Stimulated activated CD8-positive, alpha-beta memory T cell treated with anti-CD3 and anti-CD28 coated beads, Interleukin-7, amount 100 ng/mL, for 4 hours (primary cell): ENCODE results near the gene RBBP6.
"Not testable (repeated sequence)": the region's sequence is repeated elsewhere in the genome, so short reads cannot be mapped to it uniquely, and the experiment has no call there.

Source experiments
- DNase-seq, 2 donors: peaks; one replicate each; pipeline ENCODE4 v3.0.0-alpha.2; 2020; ENCODE audit warnings: low read depth in 2 of 2

Gene RBBP6

DNA sequence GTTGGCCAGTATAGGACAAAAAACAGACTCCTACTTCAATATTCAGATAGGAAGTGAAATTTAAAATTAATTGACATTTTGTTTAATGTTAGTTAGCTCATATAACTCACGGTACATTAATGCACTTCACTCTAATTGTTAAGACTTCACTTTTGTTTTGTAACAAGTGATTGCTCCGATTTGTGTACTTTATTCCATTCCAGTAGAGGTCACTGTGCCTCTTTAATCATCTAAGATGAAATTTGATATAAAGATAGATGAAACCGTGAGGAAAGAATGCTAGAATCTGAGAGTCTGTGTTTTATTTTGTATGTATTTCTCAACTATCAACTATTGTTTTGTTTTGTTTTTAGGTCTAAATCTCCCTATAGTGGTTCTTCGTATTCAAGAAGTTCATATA is 29.0 kb downstream of the RBBP6 start:
- DNase-seq = no peak

DNA sequence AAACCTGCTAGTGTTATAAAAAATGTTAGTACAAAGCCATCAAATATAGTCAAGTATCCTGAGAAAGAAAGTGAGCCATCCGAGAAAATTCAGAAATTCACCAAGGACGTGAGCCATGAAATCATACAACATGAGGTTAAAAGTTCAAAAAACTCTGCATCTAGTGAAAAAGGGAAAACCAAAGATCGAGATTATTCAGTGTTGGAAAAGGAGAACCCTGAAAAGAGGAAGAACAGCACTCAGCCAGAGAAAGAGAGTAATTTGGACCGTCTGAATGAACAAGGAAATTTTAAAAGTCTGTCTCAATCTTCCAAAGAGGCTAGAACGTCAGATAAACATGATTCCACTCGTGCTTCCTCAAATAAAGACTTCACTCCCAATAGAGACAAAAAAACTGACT is 31.7 kb downstream of the RBBP6 start:
- no peak for DNase-seq

DNA sequence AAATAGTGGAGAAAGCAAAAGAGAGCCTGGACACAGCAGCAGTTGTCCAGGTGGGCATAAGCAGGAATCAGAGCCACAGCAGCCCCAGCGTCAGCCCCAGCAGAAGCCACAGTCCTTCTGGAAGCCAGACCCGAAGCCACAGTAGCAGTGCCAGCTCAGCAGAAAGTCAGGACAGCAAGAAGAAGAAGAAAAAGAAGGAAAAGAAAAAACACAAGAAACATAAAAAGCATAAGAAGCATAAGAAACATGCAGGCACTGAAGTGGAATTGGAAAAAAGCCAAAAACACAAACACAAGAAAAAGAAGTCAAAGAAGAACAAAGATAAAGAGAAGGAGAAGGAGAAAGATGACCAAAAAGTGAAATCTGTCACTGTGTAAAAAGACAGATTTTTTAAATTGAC is 32.7 kb downstream of the RBBP6 start:
- no peak for DNase-seq

DNA sequence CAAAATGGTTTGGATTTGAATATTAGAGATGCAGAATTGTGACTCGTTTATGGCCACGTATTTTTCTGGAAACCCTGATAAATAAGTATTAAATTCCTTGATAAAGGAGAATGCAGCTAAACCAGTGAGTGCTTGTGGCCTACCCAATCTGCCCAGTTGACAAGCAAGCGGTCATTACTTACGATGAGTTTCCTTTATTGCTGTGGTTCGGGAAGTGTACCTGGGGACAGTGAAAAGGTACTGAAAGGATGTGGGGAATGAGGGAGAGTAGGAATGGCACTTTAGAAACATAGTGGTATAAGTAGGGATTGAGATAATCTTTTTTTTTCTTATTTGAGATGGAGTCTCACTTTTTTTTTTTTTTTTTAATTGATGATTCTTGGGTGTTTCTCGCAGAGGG is 33.8 kb downstream of the RBBP6 start:
- no peak for DNase-seq

DNA sequence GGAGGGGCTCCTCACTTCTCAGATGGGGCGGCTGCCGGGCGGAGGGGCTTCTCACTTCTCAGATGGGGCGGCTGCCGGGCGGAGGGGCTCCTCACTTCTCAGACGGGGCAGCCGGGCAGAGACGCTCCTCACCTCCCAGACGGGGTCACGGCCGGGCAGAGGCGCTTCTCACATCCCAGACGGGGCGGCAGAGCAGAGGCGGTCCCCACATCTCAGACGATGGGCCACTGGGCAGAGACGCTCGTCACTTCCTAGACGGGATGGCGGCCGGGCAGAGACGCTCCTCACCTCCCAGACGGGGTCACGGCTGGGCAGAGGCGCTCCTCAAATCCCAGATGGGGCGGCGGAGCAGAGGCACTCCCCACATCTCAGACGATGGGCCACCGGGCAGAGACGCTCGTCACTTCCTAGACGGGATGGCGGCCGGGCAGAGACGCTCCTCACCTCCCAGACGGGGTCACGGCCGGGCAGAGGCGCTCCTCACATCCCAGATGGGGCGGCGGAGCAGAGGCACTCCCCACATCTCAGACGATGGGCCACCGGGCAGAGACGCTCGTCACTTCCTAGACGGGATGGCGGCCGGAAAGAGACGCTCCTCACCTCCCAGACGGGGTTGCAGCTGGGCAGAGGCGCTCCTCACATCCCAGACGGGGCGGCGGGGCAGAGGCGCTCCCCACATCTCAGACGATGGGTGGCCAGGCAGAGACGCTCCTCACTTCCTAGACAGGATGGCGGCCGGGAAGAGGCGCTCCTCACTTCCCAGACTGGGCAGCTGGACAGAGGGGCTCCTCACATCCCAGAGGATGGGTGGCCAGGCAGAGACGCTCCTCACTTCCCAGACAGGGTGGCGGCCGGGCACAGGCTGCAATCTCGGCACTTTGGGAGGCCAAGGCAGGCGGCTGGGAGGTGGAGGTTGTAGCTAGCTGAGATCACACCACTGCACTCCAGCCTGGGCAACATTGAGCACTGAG is 35.4 kb downstream of the RBBP6 start:
- DNase-seq = not testable (repeated sequence)

DNA sequence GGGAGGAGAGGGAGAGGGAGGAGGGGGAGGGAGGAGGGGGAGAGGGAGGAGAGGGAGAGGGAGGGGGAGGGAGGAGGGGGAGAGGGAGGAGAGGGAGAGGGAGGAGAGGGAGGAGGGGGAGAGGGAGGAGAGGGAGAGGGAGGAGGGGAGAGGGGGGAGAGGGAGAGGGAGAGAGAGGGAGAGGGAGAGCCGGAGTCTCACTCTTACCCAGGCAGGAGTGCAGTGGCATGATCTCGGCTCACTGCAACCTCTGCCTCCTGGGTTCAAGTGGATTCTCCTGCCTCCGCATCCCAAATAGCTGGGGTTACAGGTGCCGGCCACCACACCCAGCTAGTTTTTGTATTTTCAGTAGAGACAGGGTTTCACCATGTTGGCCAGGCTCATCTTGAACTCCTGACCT is 36.4 kb downstream of the RBBP6 start:
- not testable (repeated sequence) for DNase-seq

DNA sequence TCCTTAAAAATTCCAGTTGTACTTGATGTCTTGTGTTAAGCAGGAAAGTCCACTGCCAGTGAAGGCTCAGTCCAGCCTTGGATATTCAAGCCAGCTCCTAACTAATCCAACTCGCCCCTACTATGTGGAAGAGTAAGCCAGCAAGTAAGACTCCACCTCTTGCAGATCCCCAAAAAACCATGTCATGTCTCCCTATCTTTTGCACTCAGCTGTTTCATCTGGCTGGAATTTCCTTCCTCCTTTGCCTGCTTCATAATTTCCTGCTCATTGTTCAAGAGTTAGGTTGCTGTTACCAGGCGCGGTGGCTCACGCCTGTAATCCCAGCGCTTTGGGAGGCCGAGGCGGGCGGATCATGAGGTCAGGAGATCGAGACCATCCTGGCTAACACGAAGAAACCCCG is 37.8 kb downstream of the RBBP6 start:
- DNase-seq = no peak

DNA sequence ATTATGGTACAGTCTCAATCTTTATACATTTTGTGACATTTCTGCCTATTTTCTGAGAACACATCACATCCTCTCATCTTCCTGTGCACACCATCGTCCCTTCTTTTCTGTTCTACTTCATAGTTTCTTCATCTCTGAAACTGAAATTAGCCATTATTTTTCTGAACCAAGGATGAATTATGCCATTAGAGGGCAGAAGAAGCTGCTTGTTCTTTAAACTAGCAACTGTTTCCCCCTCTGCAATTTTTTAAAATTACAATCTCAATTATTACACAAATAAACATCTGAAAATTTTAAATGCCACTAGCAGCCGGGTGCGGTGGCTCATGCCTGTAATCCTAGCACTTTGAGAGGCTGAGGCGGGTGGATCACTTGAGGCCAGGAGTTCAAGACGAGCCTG is 41.3 kb downstream of the RBBP6 start:
- DNase-seq = no peak

DNA sequence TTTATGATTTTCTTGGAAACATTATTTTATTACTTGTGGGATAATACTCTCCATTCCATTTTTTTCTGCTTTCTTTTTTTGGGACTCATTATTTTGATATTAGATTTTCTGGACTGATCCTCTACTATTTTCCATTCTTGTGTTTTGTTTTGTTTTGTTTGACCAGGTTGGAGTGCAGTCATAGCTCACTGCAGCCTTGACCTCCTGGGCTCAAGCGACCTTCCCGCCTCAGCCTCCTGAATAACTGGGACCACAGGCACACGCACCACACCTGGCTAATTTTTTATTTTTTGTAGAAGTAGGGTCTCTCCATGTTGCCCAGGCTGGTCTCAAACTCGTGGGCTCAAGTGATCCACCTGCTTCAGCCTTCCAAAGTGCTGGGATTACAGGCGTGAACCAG is 44.1 kb downstream of the RBBP6 start:
- DNase-seq = no peak

DNA sequence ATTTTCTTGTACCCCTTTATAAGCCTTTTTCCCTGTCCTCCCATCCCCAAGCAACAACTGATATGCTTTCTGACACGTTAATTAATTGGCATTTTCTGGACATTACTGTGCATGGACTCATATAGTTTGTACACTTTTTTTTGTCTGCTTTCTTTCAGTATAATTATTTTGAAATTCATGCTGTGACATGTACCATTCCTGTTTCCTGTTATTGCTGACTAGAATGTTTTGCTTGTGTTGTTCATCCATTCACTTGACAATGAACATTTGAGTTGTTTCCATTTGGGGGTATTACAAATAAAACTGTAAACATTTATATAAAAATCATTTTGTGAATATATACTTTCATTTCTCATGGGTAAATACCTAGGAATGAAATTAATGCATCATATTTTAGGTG is 50.6 kb downstream of the RBBP6 start:
- DNase-seq = no peak

DNA sequence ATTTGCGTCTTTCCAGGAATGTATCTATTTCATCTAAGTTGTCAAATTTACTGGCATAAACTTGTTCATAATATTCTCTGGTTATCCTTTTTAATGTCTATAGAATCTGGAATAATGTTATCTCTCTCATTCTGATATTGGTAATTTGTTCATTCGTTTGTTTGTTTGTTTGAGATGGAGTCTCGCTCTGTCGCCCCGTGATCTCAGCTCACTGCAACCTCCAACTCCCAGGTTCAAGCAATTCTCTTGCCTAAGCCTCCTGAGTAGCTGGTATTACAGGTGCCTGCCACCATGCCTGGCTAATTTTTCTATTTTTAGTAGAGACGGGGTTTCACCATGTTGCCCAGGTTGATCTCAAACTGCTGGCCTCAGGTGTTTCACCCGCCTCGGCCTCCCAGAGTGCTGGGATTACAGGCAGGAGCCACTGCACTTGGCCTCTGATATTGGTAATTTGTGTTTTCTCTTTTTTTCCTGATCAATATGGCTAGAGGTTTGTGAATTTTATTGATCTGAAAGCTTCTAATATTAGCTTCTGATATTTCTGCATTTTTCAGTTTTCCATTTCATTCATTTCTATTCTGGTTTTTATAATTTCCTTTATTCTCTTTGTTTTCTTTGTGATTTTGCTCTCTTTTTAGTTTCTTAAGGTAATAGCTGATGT is 59.5 kb downstream of the RBBP6 start:
- no peak for DNase-seq

DNA sequence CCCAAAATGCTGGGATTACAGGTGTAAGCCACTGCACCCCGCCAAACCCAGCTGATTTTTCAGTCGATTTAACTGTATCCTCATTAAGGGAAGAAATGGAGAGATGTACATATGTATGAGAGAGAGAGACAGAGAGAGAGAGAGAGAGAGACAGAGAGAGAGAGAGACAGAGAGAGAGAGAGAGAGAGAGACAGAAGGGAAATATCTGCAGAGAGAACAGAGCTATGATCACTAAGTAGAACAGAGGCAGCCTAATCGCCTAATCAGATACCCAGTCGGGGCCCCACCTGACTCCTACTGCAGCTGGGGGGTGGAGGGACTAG is 70.0 kb downstream of the RBBP6 start:
- no peak for DNase-seq

DNA sequence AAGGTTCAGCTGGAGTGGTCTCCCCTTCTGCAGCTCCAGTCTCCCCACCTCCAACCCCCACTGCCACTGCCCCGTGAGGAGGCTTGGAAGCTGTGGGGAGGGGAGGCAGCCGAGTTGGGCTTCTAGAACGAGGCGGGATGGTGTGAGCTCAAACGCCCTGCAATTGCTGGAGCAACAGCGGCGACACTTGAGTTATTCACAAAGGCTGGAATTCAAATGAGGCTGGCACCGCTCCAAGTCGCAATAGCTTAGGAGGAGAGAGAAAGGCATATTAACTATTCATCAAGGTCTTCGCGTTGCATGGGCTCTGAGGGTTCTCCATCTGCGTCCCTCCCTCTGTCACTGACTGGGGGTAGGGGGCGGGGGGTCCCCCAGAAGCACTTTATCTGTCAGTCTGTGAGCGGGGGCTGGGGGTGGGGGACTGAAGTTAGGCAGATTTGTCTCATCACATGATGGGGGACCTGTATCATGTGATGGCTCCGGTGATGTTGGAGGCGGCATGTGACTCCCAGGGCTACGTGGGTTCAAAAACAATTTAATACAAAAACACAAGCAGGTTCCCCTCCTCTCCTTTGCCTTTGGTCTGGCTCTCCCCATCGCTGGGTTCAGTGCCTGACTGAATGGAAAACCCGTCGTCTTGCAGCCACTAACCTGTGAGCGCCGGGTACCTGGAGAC is 70.5 kb downstream of the RBBP6 start:
- DNase-seq = no peak

DNA sequence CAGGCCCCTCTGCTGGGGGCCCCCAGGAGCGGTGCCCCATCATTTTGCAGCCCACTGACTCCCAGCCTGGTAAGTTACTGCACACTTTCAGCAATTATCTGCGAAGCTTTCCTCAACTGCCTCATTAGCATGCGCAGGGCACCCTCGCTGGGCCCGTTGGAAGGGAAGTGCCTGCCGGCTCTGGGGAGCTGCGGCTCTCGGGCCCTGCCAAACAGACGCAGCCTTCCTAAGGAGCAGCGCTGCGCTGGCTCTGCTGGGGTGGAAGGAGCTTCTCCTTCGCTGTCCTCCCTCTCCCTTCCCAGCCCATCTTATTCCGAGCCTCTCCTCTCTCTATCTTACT is 71.0 kb downstream of the RBBP6 start:
- no peak for DNase-seq

DNA sequence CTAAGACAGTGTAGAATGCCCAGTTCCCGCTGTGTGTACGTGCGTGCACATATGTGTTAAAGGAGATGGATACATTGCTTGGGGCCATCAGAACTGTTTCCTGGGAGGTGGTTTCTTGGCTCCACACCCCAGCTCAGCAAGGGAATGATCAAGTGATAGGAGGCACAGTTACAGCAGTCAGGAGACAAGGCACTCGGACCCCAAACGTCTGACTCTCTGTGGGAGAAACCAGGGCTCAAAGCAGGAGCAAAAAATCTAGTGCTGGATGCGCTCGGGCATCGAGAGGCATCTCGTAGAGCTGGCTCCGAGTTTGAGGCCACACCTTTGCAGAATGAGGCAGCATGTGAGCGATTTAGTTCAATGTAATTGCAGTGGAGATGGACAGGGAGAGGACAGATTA is 71.9 kb downstream of the RBBP6 start:
- DNase-seq = no peak

DNA sequence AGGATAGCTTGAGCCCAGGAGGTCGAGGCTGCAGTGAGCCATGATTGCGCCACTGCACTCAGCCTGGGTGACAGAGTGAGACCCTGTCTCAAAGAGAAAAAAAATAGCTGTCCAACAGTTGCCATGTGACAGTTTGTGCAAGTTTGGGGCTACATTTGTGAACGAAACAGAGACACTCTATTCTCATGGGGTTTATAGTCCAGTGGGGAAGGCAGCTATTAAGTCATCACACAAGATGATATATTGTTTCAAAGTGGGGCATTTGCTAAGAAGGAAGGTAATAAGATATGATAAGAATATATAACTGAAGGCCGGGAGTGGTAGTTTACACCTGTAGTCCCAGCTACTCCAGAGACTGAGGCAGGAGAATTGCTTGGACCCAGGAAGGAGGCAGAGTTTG is 73.3 kb downstream of the RBBP6 start:
- no peak for DNase-seq

DNA sequence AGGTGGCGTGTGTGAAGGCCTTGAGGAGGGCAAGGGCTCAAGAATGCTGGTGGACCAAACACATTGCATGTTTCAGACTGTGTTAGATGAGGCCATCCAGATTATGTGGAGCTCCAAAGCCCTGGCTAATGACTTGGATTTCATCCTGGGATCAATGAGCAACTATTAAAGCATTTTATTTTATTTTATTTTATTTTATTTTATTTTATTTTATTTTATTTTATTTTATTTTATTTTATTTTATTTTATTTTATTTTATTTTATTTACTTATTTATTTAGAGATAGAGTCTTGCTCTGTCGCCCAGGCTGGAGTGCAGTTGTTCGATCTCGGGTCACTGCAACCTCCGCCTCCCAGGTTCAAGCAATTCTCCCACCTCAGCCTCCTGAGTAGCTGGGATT is 73.9 kb downstream of the RBBP6 start:
- not testable (repeated sequence) for DNase-seq

DNA sequence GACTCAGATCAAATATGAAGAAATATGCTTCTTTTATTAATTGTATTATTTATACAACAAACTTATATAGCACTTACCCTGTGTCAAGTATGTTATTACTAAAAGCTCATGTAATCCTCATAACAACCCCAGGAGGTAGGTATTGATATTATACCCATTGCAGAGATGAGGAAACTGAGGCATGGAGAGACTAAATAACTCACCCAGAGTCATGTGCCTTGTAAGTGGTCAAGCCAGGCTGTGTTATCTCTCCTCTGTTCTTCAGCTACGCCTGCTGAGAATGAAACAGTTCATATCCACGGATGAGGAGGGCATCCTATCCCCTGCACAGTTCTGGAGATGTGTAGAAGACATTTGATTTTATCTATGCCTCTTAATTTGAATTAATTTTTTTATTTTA is 78.1 kb downstream of the RBBP6 start:
- no peak for DNase-seq
